ENCODE data around the gene ABCC9. TPM values are rescaled to one million over a fixed set of nuclear protein-coding genes. Genes with fewer than 3 reads are reported as not detected.
"Not testable (repeated sequence)": the region's sequence is repeated elsewhere in the genome, so short reads cannot be mapped to it uniquely, and the experiment has no call there.

Gene ABCC9
- polyA plus RNA-seq, 1 experiment: 2.7 TPM

- Histone ChIP-seq H3K4me3 (ENCODE audit: low read depth, low read length) (peak overlapping the region; percentile 57), H3K27ac (ENCODE audit: low read depth, low read length) (peak overlapping the region; percentile 47), H3K27me3 (ENCODE audit: control insufficient read depth, insufficient read depth, low read length) (no peaks in the 10 kb centered on the region), H3K9me3 (ENCODE audit: control insufficient read depth, insufficient read depth, low read length) (peaks cover 9% of the 10 kb centered on the region)
- TF ChIP-seq, protein P1, sequence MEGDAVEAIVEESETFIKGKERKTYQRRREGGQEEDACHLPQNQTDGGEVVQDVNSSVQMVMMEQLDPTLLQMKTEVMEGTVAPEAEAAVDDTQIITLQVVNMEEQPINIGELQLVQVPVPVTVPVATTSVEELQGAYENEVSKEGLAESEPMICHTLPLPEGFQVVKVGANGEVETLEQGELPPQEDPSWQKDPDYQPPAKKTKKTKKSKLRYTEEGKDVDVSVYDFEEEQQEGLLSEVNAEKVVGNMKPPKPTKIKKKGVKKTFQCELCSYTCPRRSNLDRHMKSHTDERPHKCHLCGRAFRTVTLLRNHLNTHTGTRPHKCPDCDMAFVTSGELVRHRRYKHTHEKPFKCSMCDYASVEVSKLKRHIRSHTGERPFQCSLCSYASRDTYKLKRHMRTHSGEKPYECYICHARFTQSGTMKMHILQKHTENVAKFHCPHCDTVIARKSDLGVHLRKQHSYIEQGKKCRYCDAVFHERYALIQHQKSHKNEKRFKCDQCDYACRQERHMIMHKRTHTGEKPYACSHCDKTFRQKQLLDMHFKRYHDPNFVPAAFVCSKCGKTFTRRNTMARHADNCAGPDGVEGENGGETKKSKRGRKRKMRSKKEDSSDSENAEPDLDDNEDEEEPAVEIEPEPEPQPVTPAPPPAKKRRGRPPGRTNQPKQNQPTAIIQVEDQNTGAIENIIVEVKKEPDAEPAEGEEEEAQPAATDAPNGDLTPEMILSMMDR (IDR thresholded peaks at IDR 0.05; ENCODE audit: low read depth, low read length): peak; percentile 62
- no peak for DNase-seq (ENCODE audit: low read depth, low spot score)
- CTCF ChIA-PET: interaction anchor here (0.8 to 1.5 kb wide), 7 partner anchors 9 to 261 kb away, joined by 3 to 6 read pairs (median 3); no protein-coding TSS in a partner anchor
- POLR2A ChIA-PET: no interaction called here
Measured at GRCh38 chr12:21941506-21942376, 515 bp upstream of the ABCC9 start.

GRCh38 chr12:21939435-21939834 is 1.8 kb downstream of the ABCC9 start:
- no peak for DNase-seq (ENCODE audit: low read depth, low spot score)
- H3K27ac ChIP-seq (ENCODE audit: low read depth, low read length): no peak overlapping the region
- H3K4me3 ChIP-seq (ENCODE audit: low read depth, low read length): no peak overlapping the region
- ChIA-PET CTCF (no interaction called here), POLR2A (no interaction called here)
- TF ChIP-seq, protein P1 (IDR thresholded peaks at IDR 0.05; ENCODE audit: low read depth, low read length): no peak
- H3K27me3 ChIP-seq (ENCODE audit: control insufficient read depth, insufficient read depth, low read length): no peaks in the 10 kb centered on the region
- peaks cover 4% of the 10 kb centered on the region; the same call in 1 of the 2 replicates for H3K9me3 ChIP-seq (ENCODE audit: control insufficient read depth, insufficient read depth, low read length)

GRCh38 chr12:21938879-21939278 is 2.3 kb downstream of the ABCC9 start:
- H3K4me3 ChIP-seq (ENCODE audit: low read depth, low read length): no peak overlapping the region
- TF ChIP-seq, protein P1 (IDR thresholded peaks at IDR 0.05; ENCODE audit: low read depth, low read length): no peak
- H3K27ac ChIP-seq (ENCODE audit: low read depth, low read length): no peak overlapping the region
- ChIA-PET POLR2A (no interaction called here), CTCF (no interaction called here)
- H3K27me3 ChIP-seq (ENCODE audit: control insufficient read depth, insufficient read depth, low read length): no peaks in the 10 kb centered on the region
- H3K9me3 ChIP-seq (ENCODE audit: control insufficient read depth, insufficient read depth, low read length): peaks cover 4% of the 10 kb centered on the region; the same call in 1 of the 2 replicates
- DNase-seq (ENCODE audit: low read depth, low spot score): no peak

DNA sequence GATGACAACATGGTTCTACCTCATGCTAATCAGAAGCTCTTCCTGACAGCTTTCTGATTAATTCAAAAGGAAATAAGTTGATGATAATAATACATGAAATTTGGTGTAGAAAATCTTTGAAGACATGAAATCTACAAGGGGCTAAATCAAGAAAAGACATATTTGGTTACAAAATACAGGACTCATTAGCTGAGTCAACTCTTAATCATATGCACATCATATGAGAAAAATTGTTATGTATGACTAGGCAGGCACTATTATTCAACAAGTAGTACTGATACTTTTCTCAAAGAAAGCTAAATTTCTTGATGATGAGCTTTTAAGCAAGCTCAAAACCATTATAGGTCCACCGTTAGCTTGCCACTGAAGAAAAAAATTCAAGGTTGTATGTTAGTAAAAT is 7.1 kb downstream of the ABCC9 start:
- Histone ChIP-seq H3K27me3 (ENCODE audit: control insufficient read depth, insufficient read depth, low read length) (no peaks in the 10 kb centered on the region), H3K4me3 (ENCODE audit: low read depth, low read length) (no peak overlapping the region), H3K27ac (ENCODE audit: low read depth, low read length) (no peak overlapping the region), H3K9me3 (ENCODE audit: control insufficient read depth, insufficient read depth, low read length) (no peaks in the 10 kb centered on the region)
- POLR2A ChIA-PET: no interaction called here
- CTCF ChIA-PET: interaction anchor here (1.5 kb wide), 1 partner anchor 56 kb away, joined by 3 read pairs; no protein-coding TSS in a partner anchor
- TF ChIP-seq, protein P1 (IDR thresholded peaks at IDR 0.05; ENCODE audit: low read depth, low read length): no peak
- DNase-seq (ENCODE audit: low read depth, low spot score): no peak

DNA sequence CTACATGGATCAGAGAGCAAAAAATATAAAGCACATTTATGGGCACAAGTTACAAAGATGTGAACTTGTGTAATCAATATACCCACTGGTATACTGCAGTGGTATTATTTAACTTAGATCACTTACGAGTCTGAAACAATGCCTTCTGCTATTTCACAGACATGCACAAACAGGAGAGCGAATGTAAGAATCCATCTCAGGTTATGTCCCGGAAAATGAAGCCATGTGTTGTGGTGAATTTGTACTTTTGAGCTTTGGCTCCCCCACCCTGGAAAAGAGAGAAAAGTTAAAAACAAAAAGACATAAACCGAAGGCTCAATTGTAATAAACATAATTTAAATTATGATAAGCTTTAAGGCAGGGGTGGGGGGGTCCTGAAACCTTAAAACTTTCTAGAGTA is 7.6 kb downstream of the ABCC9 start:
- no peak overlapping the region for H3K27ac ChIP-seq (ENCODE audit: low read depth, low read length)
- TF ChIP-seq, protein P1 (IDR thresholded peaks at IDR 0.05; ENCODE audit: low read depth, low read length): no peak
- H3K4me3 ChIP-seq (ENCODE audit: low read depth, low read length): no peak overlapping the region
- no peak for DNase-seq (ENCODE audit: low read depth, low spot score)
- ChIA-PET CTCF (interaction anchor here (0.6 to 1.5 kb wide), 3 partner anchors 35 to 280 kb away, joined by 3 to 7 read pairs (median 5); no protein-coding TSS in a partner anchor), POLR2A (no interaction called here)
- H3K9me3 ChIP-seq (ENCODE audit: control insufficient read depth, insufficient read depth, low read length): no peaks in the 10 kb centered on the region
- H3K27me3 ChIP-seq (ENCODE audit: control insufficient read depth, insufficient read depth, low read length): no peaks in the 10 kb centered on the region

DNA sequence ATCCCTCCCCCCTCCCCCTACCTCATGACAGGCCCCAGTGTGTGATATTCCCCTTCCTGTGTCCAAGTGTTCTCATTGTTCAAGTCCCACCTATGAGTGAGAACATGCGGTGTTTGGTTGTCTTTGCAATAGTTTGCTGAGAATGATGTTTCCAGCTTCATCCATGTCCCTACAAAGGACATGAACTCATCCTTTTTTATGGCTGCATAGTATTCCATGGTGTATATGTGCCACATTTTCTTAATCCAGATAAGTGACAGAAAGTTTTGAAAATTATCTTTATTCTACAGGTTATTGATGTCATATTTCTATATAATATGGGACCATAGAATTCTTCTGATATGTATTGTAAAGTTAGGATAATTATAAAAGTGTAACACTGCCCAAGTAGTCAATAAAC is 11.3 kb downstream of the ABCC9 start:
- DNase-seq (ENCODE audit: low read depth, low spot score); H3K27me3 ChIP-seq (ENCODE audit: control insufficient read depth, insufficient read depth, low read length); H3K9me3 ChIP-seq (ENCODE audit: control insufficient read depth, insufficient read depth, low read length); H3K27ac ChIP-seq (ENCODE audit: low read depth, low read length); CTCF ChIA-PET; POLR2A ChIA-PET; H3K4me3 ChIP-seq (ENCODE audit: low read depth, low read length): not testable (repeated sequence)
